DMS53 treated with DMSO at 0.1 percent for 48 hours (cell line): ENCODE results near the gene STAC.

ENCODE experiments used
- DNase-seq: peaks from one replicate; lab custom pipeline; 2025; ENCODE audit not compliant: unreplicated experiment; lab: John Stamatoyannopoulos, UW

Gene STAC

GRCh38 chr3:36380221-36381031 lies at the start of gene STAC:
STAC (plus strand) TSS chr3:36380504; CDS start chr3:36380644, 140 bp downstream.
- DNase-seq: no peak

- DNase-seq: no peak
Measured at GRCh38 chr3:36332139-36332538, 48.2 kb upstream of the STAC start.

GRCh38 chr3:36362216-36362615 lies 18.1 kb upstream of the STAC start:
- no peak for DNase-seq

GRCh38 chr3:36362973-36363372 lies 17.3 kb upstream of the STAC start:
- peak; percentile 10 for DNase-seq

- DNase-seq: no peak
Measured at GRCh38 chr3:36364260-36364659, 16.0 kb upstream of the STAC start.

GRCh38 chr3:36365829-36366228 lies 14.5 kb upstream of the STAC start:
- no peak for DNase-seq

- no peak for DNase-seq
Measured at GRCh38 chr3:36366308-36366707, 14.0 kb upstream of the STAC start.

- no peak for DNase-seq
Measured at GRCh38 chr3:36367912-36368573, 12.3 kb upstream of the STAC start.

GRCh38 chr3:36372534-36372935 lies 7.8 kb upstream of the STAC start:
- DNase-seq: no peak

- no peak for DNase-seq
Measured at GRCh38 chr3:36373084-36373483, 7.2 kb upstream of the STAC start.

- no peak for DNase-seq
Measured at GRCh38 chr3:36373666-36374065, 6.6 kb upstream of the STAC start.

GRCh38 chr3:36379872-36380220 lies 458 bp upstream of the STAC start:
- no peak for DNase-seq

- DNase-seq: no peak
Measured at GRCh38 chr3:36381311-36381956, 1.1 kb downstream of the STAC start.

- no peak for DNase-seq
Measured at GRCh38 chr3:36393563-36393962, 13.3 kb downstream of the STAC start.

GRCh38 chr3:36394176-36394575 lies 13.9 kb downstream of the STAC start:
- DNase-seq: no peak

GRCh38 chr3:36397841-36398240 lies 17.5 kb downstream of the STAC start:
- no peak for DNase-seq

- DNase-seq: no peak
Measured at GRCh38 chr3:36399933-36400332, 19.6 kb downstream of the STAC start.

- DNase-seq: no peak
Measured at GRCh38 chr3:36401056-36401455, 20.8 kb downstream of the STAC start.

GRCh38 chr3:36403661-36404060 lies 23.4 kb downstream of the STAC start:
- DNase-seq: no peak

GRCh38 chr3:36405190-36405589 lies 24.9 kb downstream of the STAC start:
- DNase-seq: no peak

GRCh38 chr3:36408146-36408545 lies 27.8 kb downstream of the STAC start:
- DNase-seq: no peak

- DNase-seq: no peak
Measured at GRCh38 chr3:36409862-36410261, 29.6 kb downstream of the STAC start.
